ENCODE data around the gene FGF23.

- TF ChIP-seq, protein P1, sequence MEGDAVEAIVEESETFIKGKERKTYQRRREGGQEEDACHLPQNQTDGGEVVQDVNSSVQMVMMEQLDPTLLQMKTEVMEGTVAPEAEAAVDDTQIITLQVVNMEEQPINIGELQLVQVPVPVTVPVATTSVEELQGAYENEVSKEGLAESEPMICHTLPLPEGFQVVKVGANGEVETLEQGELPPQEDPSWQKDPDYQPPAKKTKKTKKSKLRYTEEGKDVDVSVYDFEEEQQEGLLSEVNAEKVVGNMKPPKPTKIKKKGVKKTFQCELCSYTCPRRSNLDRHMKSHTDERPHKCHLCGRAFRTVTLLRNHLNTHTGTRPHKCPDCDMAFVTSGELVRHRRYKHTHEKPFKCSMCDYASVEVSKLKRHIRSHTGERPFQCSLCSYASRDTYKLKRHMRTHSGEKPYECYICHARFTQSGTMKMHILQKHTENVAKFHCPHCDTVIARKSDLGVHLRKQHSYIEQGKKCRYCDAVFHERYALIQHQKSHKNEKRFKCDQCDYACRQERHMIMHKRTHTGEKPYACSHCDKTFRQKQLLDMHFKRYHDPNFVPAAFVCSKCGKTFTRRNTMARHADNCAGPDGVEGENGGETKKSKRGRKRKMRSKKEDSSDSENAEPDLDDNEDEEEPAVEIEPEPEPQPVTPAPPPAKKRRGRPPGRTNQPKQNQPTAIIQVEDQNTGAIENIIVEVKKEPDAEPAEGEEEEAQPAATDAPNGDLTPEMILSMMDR (IDR thresholded peaks at IDR 0.05), result no peak
- TF ChIP-seq EZH2 (IDR thresholded peaks at IDR 0.05; ENCODE audit: borderline replicate concordance, insufficient read depth, low read depth, low read length, poor library complexity, severe bottlenecking), result no peak
These were observed 40.7 kb upstream of the FGF23 start for GRCh38 chr12:4420138-4420670.

All from B cell (primary cell).